ENCODE results near the gene ARHGAP10.

ARHGAP10 gene

GRCh38 chr4:147924604-147925412 lies 192.9 kb downstream of the ARHGAP10 start:
- peak; percentile 7 for DNase-seq

GRCh38 chr4:147927377-147928137 lies 195.7 kb downstream of the ARHGAP10 start:
- DNase-seq: no peak

- DNase-seq: no peak
These were observed 196.5 kb downstream of the ARHGAP10 start for GRCh38 chr4:147928400-147928799.

GRCh38 chr4:147929746-147930145 lies 197.9 kb downstream of the ARHGAP10 start:
- DNase-seq: no peak

GRCh38 chr4:147933316-147933715 lies 201.4 kb downstream of the ARHGAP10 start:
- peak; percentile 14 for DNase-seq

GRCh38 chr4:147933779-147934178 lies 201.9 kb downstream of the ARHGAP10 start:
- DNase-seq: no peak

- DNase-seq: no peak
These were observed 206.6 kb downstream of the ARHGAP10 start for GRCh38 chr4:147938496-147938895.

GRCh38 chr4:147940171-147940570 lies 208.3 kb downstream of the ARHGAP10 start:
- DNase-seq: peak; percentile 41

- DNase-seq: no peak
These were observed 209.5 kb downstream of the ARHGAP10 start for GRCh38 chr4:147941373-147941772.

- DNase-seq: no peak
These were observed 210.8 kb downstream of the ARHGAP10 start for GRCh38 chr4:147942729-147943128.

- DNase-seq: peak; percentile 76
These were observed 211.3 kb downstream of the ARHGAP10 start for GRCh38 chr4:147943159-147943638.

- peak; percentile 32 for DNase-seq
These were observed 212.4 kb downstream of the ARHGAP10 start for GRCh38 chr4:147944249-147944648.

GRCh38 chr4:147944670-147945260 lies 212.9 kb downstream of the ARHGAP10 start:
- DNase-seq: no peak

- no peak for DNase-seq
These were observed 216.4 kb downstream of the ARHGAP10 start for GRCh38 chr4:147948336-147948735.

- no peak for DNase-seq
These were observed 218.4 kb downstream of the ARHGAP10 start for GRCh38 chr4:147950261-147950660.

- DNase-seq: no peak
These were observed 219.0 kb downstream of the ARHGAP10 start for GRCh38 chr4:147950841-147951240.

- DNase-seq: no peak
These were observed 223.0 kb downstream of the ARHGAP10 start for GRCh38 chr4:147954850-147955249.

GRCh38 chr4:147955827-147956558 lies 224.1 kb downstream of the ARHGAP10 start:
- DNase-seq: no peak

- no peak for DNase-seq
These were observed 225.6 kb downstream of the ARHGAP10 start for GRCh38 chr4:147957446-147957845.

- no peak for DNase-seq
These were observed 226.2 kb downstream of the ARHGAP10 start for GRCh38 chr4:147958057-147958456.

GRCh38 chr4:147958489-147959065 lies 226.7 kb downstream of the ARHGAP10 start:
- no peak for DNase-seq

GRCh38 chr4:147960971-147961370 lies 229.1 kb downstream of the ARHGAP10 start:
- no peak for DNase-seq

All from activated CD4-positive, alpha-beta T cell treated with anti-CD3 and anti-CD28 coated beads, Interleukin-10, Interleukin-2, amounts not matched to agents 100 ng/mL and 50 ng/mL, durations not matched to agents 16 hours and 8 hours (primary cell).